Measurements from ENCODE around the gene FAM200B. TPM values are rescaled to one million over a fixed set of nuclear protein-coding genes. Genes with fewer than 3 reads are reported as not detected.

FAM200B gene
- total RNA-seq, 1 donor from 2014 or later, result 42.1 TPM

- no peak for DNase-seq (ENCODE audit: low read depth)
These were observed 22.8 kb upstream of the FAM200B start for GRCh38 chr4:15658781-15659180.

GRCh38 chr4:15659768-15660570, 21.7 kb upstream of the FAM200B start:
- no peak overlapping the region for H3K4me3 ChIP-seq (ENCODE audit: low read depth, low read length)
- no peaks in the 10 kb centered on the region for H3K36me3 ChIP-seq (ENCODE audit: control insufficient read depth, insufficient read depth, low read length)
- DNase-seq (ENCODE audit: low read depth), result no peak
- H3K27me3 ChIP-seq (ENCODE audit: control insufficient read depth, insufficient read depth, low read length), result no peaks in the 10 kb centered on the region
- TF ChIP-seq CTCF (IDR thresholded peaks at IDR 0.05; ENCODE audit: insufficient read depth, low read length, poor library complexity, severe bottlenecking), result no peak

More at GRCh38 chr4:15658781-15659180, 22.8 kb upstream of the FAM200B start:
- Histone ChIP-seq H3K36me3 (ENCODE audit: control insufficient read depth, insufficient read depth, low read length) (no peaks in the 10 kb centered on the region), H3K4me3 (ENCODE audit: low read depth, low read length) (no peak overlapping the region), H3K27me3 (ENCODE audit: control insufficient read depth, insufficient read depth, low read length) (no peaks in the 10 kb centered on the region)
- no peak for TF ChIP-seq CTCF (IDR thresholded peaks at IDR 0.05; ENCODE audit: insufficient read depth, low read length, poor library complexity, severe bottlenecking)

GRCh38 chr4:15665753-15666365, 15.8 kb upstream of the FAM200B start:
- Histone ChIP-seq H3K36me3 (ENCODE audit: control insufficient read depth, insufficient read depth, low read length) (no peaks in the 10 kb centered on the region), H3K4me3 (ENCODE audit: low read depth, low read length) (no peak overlapping the region), H3K27me3 (ENCODE audit: control insufficient read depth, insufficient read depth, low read length) (no peaks in the 10 kb centered on the region)
- DNase-seq (ENCODE audit: low read depth), result peak; percentile 60
- no peak for TF ChIP-seq CTCF (IDR thresholded peaks at IDR 0.05; ENCODE audit: insufficient read depth, low read length, poor library complexity, severe bottlenecking)

- no peak for DNase-seq (ENCODE audit: low read depth)
- no peaks in the 10 kb centered on the region for H3K36me3 ChIP-seq (ENCODE audit: control insufficient read depth, insufficient read depth, low read length)
- H3K4me3 ChIP-seq (ENCODE audit: low read depth, low read length), result no peak overlapping the region
- no peak for TF ChIP-seq CTCF (IDR thresholded peaks at IDR 0.05; ENCODE audit: insufficient read depth, low read length, poor library complexity, severe bottlenecking)
- no peaks in the 10 kb centered on the region for H3K27me3 ChIP-seq (ENCODE audit: control insufficient read depth, insufficient read depth, low read length)
These were observed 14.6 kb upstream of the FAM200B start for GRCh38 chr4:15667006-15667405.

- DNase-seq (ENCODE audit: low read depth), result no peak
- H3K27me3 ChIP-seq (ENCODE audit: control insufficient read depth, insufficient read depth, low read length), result no peaks in the 10 kb centered on the region
- H3K36me3 ChIP-seq (ENCODE audit: control insufficient read depth, insufficient read depth, low read length), result no peaks in the 10 kb centered on the region
- TF ChIP-seq CTCF (IDR thresholded peaks at IDR 0.05; ENCODE audit: insufficient read depth, low read length, poor library complexity, severe bottlenecking), result no peak
- no peak overlapping the region for H3K4me3 ChIP-seq (ENCODE audit: low read depth, low read length)
These were observed 12.8 kb upstream of the FAM200B start for GRCh38 chr4:15668566-15669435.
